Measurements from ENCODE around the gene TRMT1.

TRMT1 gene

DNA sequence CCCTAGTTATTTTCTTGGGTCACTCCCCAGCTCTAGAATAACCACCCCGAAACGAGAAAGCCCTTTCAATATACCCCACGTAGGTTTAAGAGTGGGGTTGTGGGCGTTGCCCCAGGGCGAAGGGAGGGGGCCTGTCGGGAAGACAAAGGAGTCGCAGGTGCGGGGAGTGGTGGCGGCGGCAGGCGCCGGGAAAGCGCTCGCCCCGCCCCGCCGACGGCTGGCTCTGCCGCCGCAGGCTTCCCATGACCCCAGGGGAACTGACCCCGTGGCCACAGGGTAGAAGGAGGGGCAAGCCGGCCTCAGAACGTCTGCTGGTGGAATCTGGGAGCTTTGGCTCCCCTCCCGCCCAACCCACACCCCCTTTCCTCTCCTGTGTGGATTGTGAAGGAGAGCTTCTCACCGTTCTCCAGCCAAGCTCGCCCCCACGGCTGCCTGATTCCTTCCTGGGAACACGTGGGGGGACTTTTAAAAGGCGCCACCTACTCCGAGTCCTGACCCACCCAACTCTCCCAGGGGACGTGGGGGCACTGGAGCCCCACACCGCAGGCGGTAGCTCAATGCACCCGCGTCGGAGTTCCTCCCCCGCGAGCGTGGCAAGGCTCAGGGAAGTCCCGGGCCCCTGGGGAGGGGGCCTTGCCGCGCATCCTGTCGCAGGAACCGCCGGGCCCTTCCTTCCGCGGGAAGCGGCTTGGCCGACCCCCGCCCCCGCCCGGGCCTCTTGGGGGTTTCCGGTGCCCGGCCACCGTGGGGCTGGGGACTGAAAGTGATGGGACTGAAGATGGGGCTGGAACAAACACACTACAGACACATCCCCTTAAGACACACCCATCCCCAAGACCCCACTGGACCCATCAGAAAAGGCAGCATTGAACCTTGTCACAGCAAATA, 39.2 kb upstream of the TRMT1 start:
- Histone ChIP-seq H3K4me3 (replicated peaks; ENCODE audit: insufficient read depth, low read length) (peak overlapping the region; percentile 68), H3K27me3 (ENCODE audit: insufficient read depth, poor library complexity, severe bottlenecking) (no peaks in the 10 kb centered on the region), H3K27ac (replicated peaks) (peak overlapping the region; percentile 97)
- peak; percentile 75 to 80 for DNase-seq (ENCODE audit: low read depth in 1 of 2, low spot score in 1 of 2)
- peak; percentile 10; the same call in 1 of the 2 replicates for TF ChIP-seq GABPA (IDR thresholded peaks at IDR 0.05; ENCODE audit: low read depth)
- TF ChIP-seq, protein P1, sequence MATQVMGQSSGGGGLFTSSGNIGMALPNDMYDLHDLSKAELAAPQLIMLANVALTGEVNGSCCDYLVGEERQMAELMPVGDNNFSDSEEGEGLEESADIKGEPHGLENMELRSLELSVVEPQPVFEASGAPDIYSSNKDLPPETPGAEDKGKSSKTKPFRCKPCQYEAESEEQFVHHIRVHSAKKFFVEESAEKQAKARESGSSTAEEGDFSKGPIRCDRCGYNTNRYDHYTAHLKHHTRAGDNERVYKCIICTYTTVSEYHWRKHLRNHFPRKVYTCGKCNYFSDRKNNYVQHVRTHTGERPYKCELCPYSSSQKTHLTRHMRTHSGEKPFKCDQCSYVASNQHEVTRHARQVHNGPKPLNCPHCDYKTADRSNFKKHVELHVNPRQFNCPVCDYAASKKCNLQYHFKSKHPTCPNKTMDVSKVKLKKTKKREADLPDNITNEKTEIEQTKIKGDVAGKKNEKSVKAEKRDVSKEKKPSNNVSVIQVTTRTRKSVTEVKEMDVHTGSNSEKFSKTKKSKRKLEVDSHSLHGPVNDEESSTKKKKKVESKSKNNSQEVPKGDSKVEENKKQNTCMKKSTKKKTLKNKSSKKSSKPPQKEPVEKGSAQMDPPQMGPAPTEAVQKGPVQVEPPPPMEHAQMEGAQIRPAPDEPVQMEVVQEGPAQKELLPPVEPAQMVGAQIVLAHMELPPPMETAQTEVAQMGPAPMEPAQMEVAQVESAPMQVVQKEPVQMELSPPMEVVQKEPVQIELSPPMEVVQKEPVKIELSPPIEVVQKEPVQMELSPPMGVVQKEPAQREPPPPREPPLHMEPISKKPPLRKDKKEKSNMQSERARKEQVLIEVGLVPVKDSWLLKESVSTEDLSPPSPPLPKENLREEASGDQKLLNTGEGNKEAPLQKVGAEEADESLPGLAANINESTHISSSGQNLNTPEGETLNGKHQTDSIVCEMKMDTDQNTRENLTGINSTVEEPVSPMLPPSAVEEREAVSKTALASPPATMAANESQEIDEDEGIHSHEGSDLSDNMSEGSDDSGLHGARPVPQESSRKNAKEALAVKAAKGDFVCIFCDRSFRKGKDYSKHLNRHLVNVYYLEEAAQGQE (IDR thresholded peaks at IDR 0.05; ENCODE audit: insufficient replicate concordance, low read depth), result no peak
- TF ChIP-seq POLR2AphosphoS5 (IDR thresholded peaks at IDR 0.05; ENCODE audit: low read depth), result peak; percentile 72; the same call in 1 of the 2 replicates
- TF ChIP-seq SPI1 (IDR thresholded peaks at IDR 0.05; ENCODE audit: borderline replicate concordance, low read depth), result peak; percentile 59; the same call in 1 of the 2 replicates
- TF ChIP-seq, protein P2, sequence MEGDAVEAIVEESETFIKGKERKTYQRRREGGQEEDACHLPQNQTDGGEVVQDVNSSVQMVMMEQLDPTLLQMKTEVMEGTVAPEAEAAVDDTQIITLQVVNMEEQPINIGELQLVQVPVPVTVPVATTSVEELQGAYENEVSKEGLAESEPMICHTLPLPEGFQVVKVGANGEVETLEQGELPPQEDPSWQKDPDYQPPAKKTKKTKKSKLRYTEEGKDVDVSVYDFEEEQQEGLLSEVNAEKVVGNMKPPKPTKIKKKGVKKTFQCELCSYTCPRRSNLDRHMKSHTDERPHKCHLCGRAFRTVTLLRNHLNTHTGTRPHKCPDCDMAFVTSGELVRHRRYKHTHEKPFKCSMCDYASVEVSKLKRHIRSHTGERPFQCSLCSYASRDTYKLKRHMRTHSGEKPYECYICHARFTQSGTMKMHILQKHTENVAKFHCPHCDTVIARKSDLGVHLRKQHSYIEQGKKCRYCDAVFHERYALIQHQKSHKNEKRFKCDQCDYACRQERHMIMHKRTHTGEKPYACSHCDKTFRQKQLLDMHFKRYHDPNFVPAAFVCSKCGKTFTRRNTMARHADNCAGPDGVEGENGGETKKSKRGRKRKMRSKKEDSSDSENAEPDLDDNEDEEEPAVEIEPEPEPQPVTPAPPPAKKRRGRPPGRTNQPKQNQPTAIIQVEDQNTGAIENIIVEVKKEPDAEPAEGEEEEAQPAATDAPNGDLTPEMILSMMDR (IDR thresholded peaks at IDR 0.05; ENCODE audit: insufficient read depth, low read length), result no peak

DNA sequence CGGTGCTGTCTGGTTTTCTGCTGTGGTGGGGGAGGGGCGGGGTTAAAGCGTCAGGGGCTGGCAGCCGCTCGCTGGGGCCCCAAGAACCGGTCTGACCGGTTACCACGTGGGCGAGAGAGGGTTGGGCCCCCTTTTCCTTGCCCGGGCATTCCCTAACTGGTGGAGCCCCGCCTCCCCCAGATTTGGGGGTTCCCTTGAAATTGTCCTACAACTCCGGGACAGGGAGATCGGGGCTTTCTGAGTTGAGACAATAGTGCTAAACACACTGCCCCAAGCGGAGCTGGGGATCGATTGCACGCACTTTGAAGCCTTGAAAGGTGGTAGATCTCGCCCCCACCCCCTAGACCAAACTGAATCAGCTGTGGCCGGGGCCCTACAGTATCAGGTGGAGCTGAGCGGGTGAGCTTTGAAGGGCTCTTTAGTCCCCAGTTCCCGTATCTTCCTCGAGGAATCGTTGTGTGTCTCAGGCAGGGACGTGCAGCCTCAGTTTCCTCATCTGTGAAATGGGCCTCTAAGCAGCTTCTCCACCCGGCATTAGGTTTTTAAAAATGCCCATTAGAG, 38.5 kb upstream of the TRMT1 start:
- peak in 1 of 2 experiments; percentile 58 for DNase-seq (ENCODE audit: low read depth in 1 of 2, low spot score in 1 of 2)
- H3K4me3 ChIP-seq (replicated peaks; ENCODE audit: insufficient read depth, low read length), result peak overlapping the region; percentile 68
- no peaks in the 10 kb centered on the region for H3K27me3 ChIP-seq (ENCODE audit: insufficient read depth, poor library complexity, severe bottlenecking)
- H3K27ac ChIP-seq (replicated peaks), result peak overlapping the region; percentile 97
- TF ChIP-seq GABPA (IDR thresholded peaks at IDR 0.05; ENCODE audit: low read depth), result no peak
- peak; percentile 75 for TF ChIP-seq POLR2AphosphoS5 (IDR thresholded peaks at IDR 0.05; ENCODE audit: low read depth)
- TF ChIP-seq, protein P1 (IDR thresholded peaks at IDR 0.05; ENCODE audit: insufficient replicate concordance, low read depth), result no peak
- TF ChIP-seq SPI1 (IDR thresholded peaks at IDR 0.05; ENCODE audit: borderline replicate concordance, low read depth), result no peak
- TF ChIP-seq, protein P2 (IDR thresholded peaks at IDR 0.05; ENCODE audit: insufficient read depth, low read length), result peak; percentile 13

DNA sequence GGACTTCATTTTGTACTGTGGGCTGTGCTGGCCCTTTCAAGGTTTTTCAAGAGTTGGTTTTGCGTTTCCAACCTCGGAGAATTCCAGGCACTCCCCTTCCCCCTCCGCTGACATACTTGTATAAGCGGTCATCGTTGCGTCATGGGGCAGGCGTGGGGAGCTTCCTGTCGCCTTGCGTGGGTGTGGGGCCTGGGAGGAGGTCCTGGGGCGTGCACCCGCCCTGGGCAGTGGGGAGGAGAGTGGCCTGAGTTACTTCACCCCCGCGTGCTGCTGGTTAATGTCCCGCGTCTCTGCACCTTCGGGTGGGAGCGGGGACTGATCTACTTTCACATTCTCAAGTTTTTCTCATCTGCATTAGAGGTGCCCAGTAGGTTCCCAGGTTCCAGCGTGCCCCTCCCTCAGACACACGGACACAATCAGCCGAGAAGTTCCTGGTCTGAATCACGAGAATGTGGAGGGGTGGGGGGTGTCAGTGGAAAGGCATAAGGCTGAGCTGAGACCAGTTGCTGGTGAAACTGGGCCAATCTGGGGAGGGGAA, 37.8 kb upstream of the TRMT1 start:
- no peaks in the 10 kb centered on the region for H3K27me3 ChIP-seq (ENCODE audit: insufficient read depth, poor library complexity, severe bottlenecking)
- peak overlapping the region; percentile 68 for H3K4me3 ChIP-seq (replicated peaks; ENCODE audit: insufficient read depth, low read length)
- H3K27ac ChIP-seq (replicated peaks), result peak overlapping the region; percentile 97
- TF ChIP-seq GABPA (IDR thresholded peaks at IDR 0.05; ENCODE audit: low read depth), result no peak
- peak; percentile 82 for TF ChIP-seq POLR2AphosphoS5 (IDR thresholded peaks at IDR 0.05; ENCODE audit: low read depth)
- TF ChIP-seq, protein P1 (IDR thresholded peaks at IDR 0.05; ENCODE audit: insufficient replicate concordance, low read depth), result peak; percentile 12
- DNase-seq (ENCODE audit: low read depth in 1 of 2, low spot score in 1 of 2), result peak; percentile 65 to 85

Data from HL-60 (cell line).